ENCODE data around the gene AGFG1.
"Not testable (repeated sequence)": the region's sequence is repeated elsewhere in the genome, so short reads cannot be mapped to it uniquely, and the experiment has no call there.

AGFG1 gene

DNA sequence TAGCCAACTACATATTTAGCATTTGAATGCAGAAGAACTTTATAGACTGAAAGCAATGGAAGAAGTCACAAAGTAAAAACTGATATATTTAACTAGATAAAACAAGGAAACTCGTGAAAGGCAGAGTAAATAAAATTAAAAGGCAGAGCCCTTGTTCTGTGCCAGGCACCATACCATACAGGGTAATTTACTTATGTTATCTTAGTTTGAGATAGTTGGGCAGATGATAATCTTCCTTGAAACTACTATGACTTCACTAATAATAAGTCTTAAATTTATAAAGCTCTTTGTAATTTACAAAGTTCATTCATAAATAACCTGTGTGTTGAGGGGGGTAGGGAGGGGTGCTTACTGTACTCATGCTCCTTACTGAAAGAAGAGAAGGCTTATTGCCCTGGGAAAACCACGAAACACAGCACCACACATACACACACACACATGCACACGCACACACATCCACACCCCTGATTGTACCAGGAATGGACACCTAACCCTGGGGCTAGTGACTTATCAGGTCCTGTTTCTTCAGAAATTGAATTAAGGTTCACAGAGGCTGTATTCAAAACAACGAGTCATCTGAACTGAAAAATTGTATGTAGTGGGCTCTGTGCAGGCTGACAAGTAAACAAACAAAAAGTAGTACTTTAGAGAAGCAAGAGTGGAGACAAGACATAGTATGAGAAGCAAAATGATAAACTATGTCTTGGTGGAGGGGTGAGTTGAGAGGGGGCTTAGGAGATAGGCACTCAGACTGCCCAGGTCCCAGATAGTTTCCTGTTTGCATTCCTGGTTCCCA, 38.1 kb downstream of the AGFG1 start:
- Histone ChIP-seq H3K4me1 (ENCODE audit: control insufficient read depth, insufficient read depth, low read length, poor library complexity, severe bottlenecking) (peaks cover 13% of the 10 kb centered on the region), H3K9me3 (ENCODE audit: control insufficient read depth, low read length) (no peaks in the 10 kb centered on the region), H3K4me3 (ENCODE audit: insufficient read depth, low read depth, low read length, poor library complexity, severe bottlenecking) (no peak overlapping the region), H3K27me3 (replicated peaks; ENCODE audit: control insufficient read depth, insufficient read depth, low read length, poor library complexity, severe bottlenecking) (no peaks in the 10 kb centered on the region), H3K27ac (ENCODE audit: insufficient read depth, low read length, poor library complexity, severe bottlenecking) (no peak overlapping the region), H3K36me3 (ENCODE audit: control insufficient read depth, insufficient read depth, low read length) (no peaks in the 10 kb centered on the region)
- DNase-seq, result no peak

DNA sequence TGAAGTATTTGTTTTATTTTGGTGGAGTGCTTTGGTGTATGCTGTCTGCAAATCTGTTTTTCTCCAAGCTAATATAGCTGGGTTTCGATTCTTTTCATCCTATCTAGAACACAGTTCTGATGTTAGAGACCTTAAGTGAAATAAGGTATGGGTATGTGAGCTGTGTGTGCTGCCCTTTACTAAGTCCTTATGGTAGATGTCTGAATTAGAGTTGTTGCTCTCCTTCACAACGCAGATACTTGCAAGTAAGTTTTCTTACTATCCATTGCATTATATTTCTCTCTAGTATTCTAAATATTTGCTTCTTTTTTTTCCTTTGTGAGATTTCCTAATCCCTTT, 38.6 kb downstream of the AGFG1 start:
- Histone ChIP-seq H3K27ac (ENCODE audit: insufficient read depth, low read length, poor library complexity, severe bottlenecking) (no peak overlapping the region), H3K4me1 (ENCODE audit: control insufficient read depth, insufficient read depth, low read length, poor library complexity, severe bottlenecking) (peaks cover 10% of the 10 kb centered on the region), H3K4me3 (ENCODE audit: insufficient read depth, low read depth, low read length, poor library complexity, severe bottlenecking) (no peak overlapping the region), H3K27me3 (replicated peaks; ENCODE audit: control insufficient read depth, insufficient read depth, low read length, poor library complexity, severe bottlenecking) (no peaks in the 10 kb centered on the region), H3K36me3 (ENCODE audit: control insufficient read depth, insufficient read depth, low read length) (no peaks in the 10 kb centered on the region), H3K9me3 (ENCODE audit: control insufficient read depth, low read length) (no peaks in the 10 kb centered on the region)
- DNase-seq, result no peak

DNA sequence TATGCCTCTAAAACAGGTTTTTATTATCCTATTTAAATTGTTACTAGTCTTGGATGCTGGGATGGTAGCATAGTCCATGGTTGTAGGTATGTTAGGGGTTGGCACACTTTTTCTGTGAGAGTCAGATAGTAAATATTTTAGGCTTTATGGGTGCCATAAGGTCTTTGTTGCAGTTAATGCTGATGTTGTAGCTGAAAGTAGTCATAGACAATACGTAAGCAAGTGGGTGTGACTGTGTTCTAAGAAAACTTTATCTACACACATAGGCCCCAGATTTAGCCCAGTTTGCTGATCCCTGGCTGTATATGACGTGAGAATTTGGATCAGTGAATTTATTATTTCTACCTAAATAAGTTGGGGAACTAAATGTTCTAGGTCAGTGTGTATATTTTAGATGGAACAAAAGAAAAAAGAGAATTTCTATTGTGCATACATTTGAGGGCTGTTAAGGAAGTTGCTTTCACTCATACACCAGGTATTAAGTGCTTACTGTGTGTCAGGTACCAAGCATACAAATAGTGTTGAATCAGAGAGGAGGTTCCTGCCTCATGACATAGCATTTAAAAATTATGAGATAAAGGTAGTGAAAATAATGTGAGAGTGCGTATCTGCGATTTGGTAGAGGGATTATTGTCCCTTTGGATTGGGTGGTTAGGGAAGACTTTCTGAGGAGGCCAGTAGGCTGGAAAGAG, 39.4 kb downstream of the AGFG1 start:
- Histone ChIP-seq H3K4me1 (ENCODE audit: control insufficient read depth, insufficient read depth, low read length, poor library complexity, severe bottlenecking) (peaks cover 6% of the 10 kb centered on the region), H3K9me3 (ENCODE audit: control insufficient read depth, low read length) (no peaks in the 10 kb centered on the region), H3K27ac (ENCODE audit: insufficient read depth, low read length, poor library complexity, severe bottlenecking) (no peak overlapping the region), H3K27me3 (replicated peaks; ENCODE audit: control insufficient read depth, insufficient read depth, low read length, poor library complexity, severe bottlenecking) (no peaks in the 10 kb centered on the region), H3K4me3 (ENCODE audit: insufficient read depth, low read depth, low read length, poor library complexity, severe bottlenecking) (no peak overlapping the region), H3K36me3 (ENCODE audit: control insufficient read depth, insufficient read depth, low read length) (no peaks in the 10 kb centered on the region)
- no peak for DNase-seq

DNA sequence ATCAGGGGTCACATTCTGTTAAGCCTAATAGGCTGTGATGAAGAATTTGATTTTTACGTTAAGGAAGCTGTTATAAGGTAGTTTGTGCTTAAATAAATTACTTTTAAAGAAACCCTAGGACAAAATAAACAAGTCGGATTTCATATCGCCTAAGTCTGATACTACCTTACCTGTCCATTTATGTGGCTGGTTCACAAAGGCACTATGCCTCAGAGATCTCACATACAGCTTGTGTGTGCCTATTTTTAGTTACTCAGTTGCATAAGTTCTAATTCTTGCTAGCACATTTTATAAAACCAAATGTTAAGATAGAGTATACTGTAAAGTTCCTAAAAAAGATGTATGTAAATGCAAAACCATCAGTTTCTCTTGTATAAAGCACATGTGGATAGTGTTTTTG, 40.0 kb downstream of the AGFG1 start:
- DNase-seq, result no peak
- Histone ChIP-seq H3K36me3 (ENCODE audit: control insufficient read depth, insufficient read depth, low read length) (no peaks in the 10 kb centered on the region), H3K9me3 (ENCODE audit: control insufficient read depth, low read length) (no peaks in the 10 kb centered on the region), H3K27ac (ENCODE audit: insufficient read depth, low read length, poor library complexity, severe bottlenecking) (no peak overlapping the region), H3K27me3 (replicated peaks; ENCODE audit: control insufficient read depth, insufficient read depth, low read length, poor library complexity, severe bottlenecking) (no peaks in the 10 kb centered on the region), H3K4me1 (ENCODE audit: control insufficient read depth, insufficient read depth, low read length, poor library complexity, severe bottlenecking) (peaks cover 6% of the 10 kb centered on the region), H3K4me3 (ENCODE audit: insufficient read depth, low read depth, low read length, poor library complexity, severe bottlenecking) (no peak overlapping the region)

DNA sequence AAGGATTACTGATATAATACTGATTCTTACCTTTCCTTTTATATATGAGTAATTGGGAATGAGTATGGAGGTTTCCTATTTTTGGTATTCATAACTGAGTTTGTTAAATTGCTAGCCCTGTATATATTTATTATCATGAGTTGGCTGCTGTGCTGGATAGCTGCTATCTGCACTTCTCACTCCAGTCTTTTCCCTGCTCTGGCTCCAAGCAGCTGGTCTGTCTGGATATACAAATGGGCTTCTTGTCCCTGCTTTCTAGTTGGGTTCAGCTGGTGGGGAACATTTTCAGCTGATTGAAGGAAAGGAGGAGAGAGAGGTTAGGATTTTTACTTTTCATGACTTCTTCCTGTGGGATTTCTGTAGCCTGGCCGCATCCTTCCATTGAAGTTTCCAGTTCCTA, 41.2 kb downstream of the AGFG1 start:
- no peaks in the 10 kb centered on the region for H3K27me3 ChIP-seq (replicated peaks; ENCODE audit: control insufficient read depth, insufficient read depth, low read length, poor library complexity, severe bottlenecking)
- no peaks in the 10 kb centered on the region for H3K36me3 ChIP-seq (ENCODE audit: control insufficient read depth, insufficient read depth, low read length)
- H3K9me3 ChIP-seq (ENCODE audit: control insufficient read depth, low read length), result no peaks in the 10 kb centered on the region
- H3K4me1 ChIP-seq (ENCODE audit: control insufficient read depth, insufficient read depth, low read length, poor library complexity, severe bottlenecking), result peaks cover 6% of the 10 kb centered on the region
- H3K4me3 ChIP-seq (ENCODE audit: insufficient read depth, low read depth, low read length, poor library complexity, severe bottlenecking), result no peak overlapping the region
- DNase-seq, result no peak
- H3K27ac ChIP-seq (ENCODE audit: insufficient read depth, low read length, poor library complexity, severe bottlenecking), result no peak overlapping the region

DNA sequence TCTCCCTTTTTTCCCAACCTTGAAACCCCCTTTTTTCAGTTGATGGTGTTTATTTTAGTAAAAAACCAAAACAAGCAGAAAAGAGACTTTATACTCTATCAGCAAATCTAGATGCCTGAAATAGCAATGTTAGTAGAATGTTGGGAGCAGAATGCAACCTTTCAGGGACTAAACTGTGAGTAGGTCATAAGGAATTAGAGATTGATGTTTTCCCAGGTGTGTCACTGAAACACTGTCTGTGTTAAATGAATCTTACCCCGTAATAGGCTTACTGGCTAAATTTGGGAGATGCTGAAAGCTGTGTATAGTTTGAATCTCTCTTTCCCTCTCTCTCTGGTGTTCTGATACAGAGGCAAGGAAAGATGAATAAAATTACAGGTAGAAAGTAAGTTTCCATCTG, 43.8 kb downstream of the AGFG1 start:
- Histone ChIP-seq H3K36me3 (ENCODE audit: control insufficient read depth, insufficient read depth, low read length) (no peaks in the 10 kb centered on the region), H3K4me3 (ENCODE audit: insufficient read depth, low read depth, low read length, poor library complexity, severe bottlenecking) (no peak overlapping the region), H3K4me1 (ENCODE audit: control insufficient read depth, insufficient read depth, low read length, poor library complexity, severe bottlenecking) (peaks cover 6% of the 10 kb centered on the region), H3K27me3 (replicated peaks; ENCODE audit: control insufficient read depth, insufficient read depth, low read length, poor library complexity, severe bottlenecking) (no peaks in the 10 kb centered on the region), H3K9me3 (ENCODE audit: control insufficient read depth, low read length) (no peaks in the 10 kb centered on the region), H3K27ac (ENCODE audit: insufficient read depth, low read length, poor library complexity, severe bottlenecking) (no peak overlapping the region)
- no peak for DNase-seq

DNA sequence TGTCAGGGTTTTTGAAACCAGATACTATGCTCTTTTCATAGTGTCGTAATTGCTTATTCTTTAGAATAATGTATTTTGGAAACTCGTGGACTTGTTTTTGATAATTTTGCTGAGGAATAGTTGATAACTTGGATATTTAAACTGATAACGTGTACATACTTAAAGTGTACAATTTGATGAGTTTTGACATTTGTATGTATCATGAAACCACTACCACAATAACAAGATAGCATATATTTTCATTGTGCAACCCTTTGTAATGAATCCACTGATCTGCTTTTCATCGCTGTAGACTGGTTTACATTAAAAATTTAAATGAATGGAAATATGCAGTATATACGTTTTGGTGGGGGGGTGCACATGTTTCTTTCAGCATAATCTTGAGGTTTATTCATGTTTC, 45.8 kb downstream of the AGFG1 start:
- no peak for DNase-seq
- Histone ChIP-seq H3K9me3 (ENCODE audit: control insufficient read depth, low read length) (no peaks in the 10 kb centered on the region), H3K27me3 (replicated peaks; ENCODE audit: control insufficient read depth, insufficient read depth, low read length, poor library complexity, severe bottlenecking) (no peaks in the 10 kb centered on the region), H3K36me3 (ENCODE audit: control insufficient read depth, insufficient read depth, low read length) (peaks cover 5% of the 10 kb centered on the region), H3K27ac (ENCODE audit: insufficient read depth, low read length, poor library complexity, severe bottlenecking) (no peak overlapping the region), H3K4me1 (ENCODE audit: control insufficient read depth, insufficient read depth, low read length, poor library complexity, severe bottlenecking) (peaks cover 3% of the 10 kb centered on the region), H3K4me3 (ENCODE audit: insufficient read depth, low read depth, low read length, poor library complexity, severe bottlenecking) (no peak overlapping the region)

DNA sequence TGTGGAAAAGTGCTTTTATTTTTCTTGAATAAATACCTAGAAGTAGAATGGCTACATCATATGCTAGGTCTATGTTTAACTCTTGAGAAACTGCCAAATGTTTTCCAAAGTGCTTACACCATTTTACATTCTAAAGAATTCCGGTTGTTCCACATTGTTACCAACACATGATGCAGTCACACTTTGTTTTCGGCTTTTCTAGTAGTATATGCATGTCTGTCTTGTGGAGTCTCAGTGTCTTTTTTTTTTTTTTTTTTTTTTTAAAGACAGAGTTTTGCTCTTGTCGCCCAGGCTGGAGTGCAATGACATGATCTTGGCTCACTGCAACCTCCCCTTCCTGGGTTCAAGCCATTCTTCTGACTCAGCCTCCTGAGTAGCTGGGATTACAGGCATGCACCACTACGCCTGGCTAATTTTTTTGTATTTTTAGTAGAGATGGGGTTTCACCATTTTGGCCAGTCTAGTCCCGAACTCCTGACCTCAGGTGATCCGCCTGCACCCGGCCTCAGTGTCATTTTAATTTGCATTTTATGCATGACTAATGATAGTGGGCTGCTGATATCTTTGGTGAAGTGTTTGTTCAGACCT, 46.4 kb downstream of the AGFG1 start:
- DNase-seq; H3K36me3 ChIP-seq (ENCODE audit: control insufficient read depth, insufficient read depth, low read length); H3K27ac ChIP-seq (ENCODE audit: insufficient read depth, low read length, poor library complexity, severe bottlenecking); H3K9me3 ChIP-seq (ENCODE audit: control insufficient read depth, low read length); H3K4me3 ChIP-seq (ENCODE audit: insufficient read depth, low read depth, low read length, poor library complexity, severe bottlenecking); H3K4me1 ChIP-seq (ENCODE audit: control insufficient read depth, insufficient read depth, low read length, poor library complexity, severe bottlenecking); H3K27me3 ChIP-seq (replicated peaks; ENCODE audit: control insufficient read depth, insufficient read depth, low read length, poor library complexity, severe bottlenecking): not testable (repeated sequence)

DNA sequence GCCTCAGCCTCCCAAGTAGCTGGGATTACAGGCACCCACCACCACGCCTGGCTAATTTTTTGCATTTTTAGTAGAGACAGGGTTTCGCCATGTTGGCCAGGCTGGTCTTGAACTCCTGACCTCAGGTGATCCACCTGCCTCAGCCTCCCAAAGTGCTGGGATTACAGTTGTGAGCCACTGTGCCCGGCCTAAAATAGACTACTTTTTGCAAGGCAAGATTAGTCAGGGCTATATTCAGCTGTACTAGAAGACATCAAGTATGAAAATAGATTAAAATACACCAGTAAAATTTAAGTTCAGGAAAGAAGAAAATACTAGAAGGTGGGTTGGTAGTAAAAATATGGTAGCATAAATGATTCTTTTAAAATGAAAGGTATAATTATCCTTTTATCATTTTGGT, 49.2 kb downstream of the AGFG1 start:
- H3K27ac ChIP-seq (ENCODE audit: insufficient read depth, low read length, poor library complexity, severe bottlenecking); H3K9me3 ChIP-seq (ENCODE audit: control insufficient read depth, low read length); H3K4me3 ChIP-seq (ENCODE audit: insufficient read depth, low read depth, low read length, poor library complexity, severe bottlenecking); DNase-seq; H3K27me3 ChIP-seq (replicated peaks; ENCODE audit: control insufficient read depth, insufficient read depth, low read length, poor library complexity, severe bottlenecking); H3K4me1 ChIP-seq (ENCODE audit: control insufficient read depth, insufficient read depth, low read length, poor library complexity, severe bottlenecking): not testable (repeated sequence)
- peaks cover 15% of the 10 kb centered on the region for H3K36me3 ChIP-seq (ENCODE audit: control insufficient read depth, insufficient read depth, low read length)

DNA sequence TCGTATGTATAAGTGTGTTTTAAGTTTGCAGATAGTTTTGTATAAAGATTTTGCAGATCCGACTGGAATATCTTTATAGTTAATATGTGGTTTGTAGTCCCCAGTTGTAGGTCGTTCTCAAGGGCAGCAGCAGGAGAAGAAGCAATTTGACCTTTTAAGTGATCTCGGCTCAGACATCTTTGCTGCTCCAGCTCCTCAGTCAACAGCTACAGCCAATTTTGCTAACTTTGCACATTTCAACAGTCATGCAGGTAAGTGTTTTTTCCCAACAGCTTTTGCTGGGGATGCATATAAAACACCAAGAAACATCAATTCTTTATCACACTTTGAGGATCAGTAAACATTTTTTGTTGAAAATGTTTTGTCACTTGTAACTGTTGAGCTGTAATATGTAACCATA, 52.7 kb downstream of the AGFG1 start:
- Histone ChIP-seq H3K27ac (ENCODE audit: insufficient read depth, low read length, poor library complexity, severe bottlenecking) (no peak overlapping the region), H3K9me3 (ENCODE audit: control insufficient read depth, low read length) (no peaks in the 10 kb centered on the region), H3K4me3 (ENCODE audit: insufficient read depth, low read depth, low read length, poor library complexity, severe bottlenecking) (no peak overlapping the region), H3K4me1 (ENCODE audit: control insufficient read depth, insufficient read depth, low read length, poor library complexity, severe bottlenecking) (no peaks in the 10 kb centered on the region), H3K36me3 (ENCODE audit: control insufficient read depth, insufficient read depth, low read length) (peaks cover 24% of the 10 kb centered on the region), H3K27me3 (replicated peaks; ENCODE audit: control insufficient read depth, insufficient read depth, low read length, poor library complexity, severe bottlenecking) (no peaks in the 10 kb centered on the region)
- no peak for DNase-seq

All from effector memory CD4-positive, alpha-beta T cell (primary cell).